ENCODE measurements around the gene FAM228A.

DNA sequence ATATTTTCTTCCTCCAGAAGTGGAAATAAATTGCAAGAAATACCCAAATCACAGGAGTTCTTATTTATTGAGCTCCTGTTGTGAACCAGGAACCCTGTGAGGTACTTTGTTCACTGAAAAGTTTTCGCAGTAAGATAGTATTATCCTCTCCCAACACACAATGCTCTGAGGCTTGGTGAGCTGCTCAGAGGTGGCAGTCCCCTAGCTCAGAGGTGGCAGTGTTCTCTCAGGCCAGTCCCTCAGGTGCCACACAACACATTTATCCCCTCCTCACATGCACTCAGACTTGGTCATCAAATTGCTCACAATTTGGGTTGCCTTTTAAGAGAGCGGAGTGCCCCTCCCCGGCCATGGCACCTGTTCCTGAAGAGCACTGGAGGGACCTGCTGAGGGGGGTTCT, 25.9 kb downstream of the FAM228A start:
- TF ChIP-seq, protein P1, sequence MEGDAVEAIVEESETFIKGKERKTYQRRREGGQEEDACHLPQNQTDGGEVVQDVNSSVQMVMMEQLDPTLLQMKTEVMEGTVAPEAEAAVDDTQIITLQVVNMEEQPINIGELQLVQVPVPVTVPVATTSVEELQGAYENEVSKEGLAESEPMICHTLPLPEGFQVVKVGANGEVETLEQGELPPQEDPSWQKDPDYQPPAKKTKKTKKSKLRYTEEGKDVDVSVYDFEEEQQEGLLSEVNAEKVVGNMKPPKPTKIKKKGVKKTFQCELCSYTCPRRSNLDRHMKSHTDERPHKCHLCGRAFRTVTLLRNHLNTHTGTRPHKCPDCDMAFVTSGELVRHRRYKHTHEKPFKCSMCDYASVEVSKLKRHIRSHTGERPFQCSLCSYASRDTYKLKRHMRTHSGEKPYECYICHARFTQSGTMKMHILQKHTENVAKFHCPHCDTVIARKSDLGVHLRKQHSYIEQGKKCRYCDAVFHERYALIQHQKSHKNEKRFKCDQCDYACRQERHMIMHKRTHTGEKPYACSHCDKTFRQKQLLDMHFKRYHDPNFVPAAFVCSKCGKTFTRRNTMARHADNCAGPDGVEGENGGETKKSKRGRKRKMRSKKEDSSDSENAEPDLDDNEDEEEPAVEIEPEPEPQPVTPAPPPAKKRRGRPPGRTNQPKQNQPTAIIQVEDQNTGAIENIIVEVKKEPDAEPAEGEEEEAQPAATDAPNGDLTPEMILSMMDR (IDR thresholded peaks at IDR 0.05) = no peak
- no peak for TF ChIP-seq EZH2 (IDR thresholded peaks at IDR 0.05; ENCODE audit: borderline replicate concordance, insufficient read depth, low read depth, low read length, poor library complexity, severe bottlenecking)

Data from B cell (primary cell).